GM19372 (cell line): ENCODE data around the gene CORO6.

ENCODE experiments used
- ATAC-seq: cut with Tn5 transposase; IDR thresholded peaks from one replicate; pipeline ENCODE4 v1.9.1; 2021; ENCODE audit warnings: mild to moderate bottlenecking, low read depth, moderate library complexity; ENCODE audit not compliant: unreplicated experiment

CORO6 gene

DNA sequence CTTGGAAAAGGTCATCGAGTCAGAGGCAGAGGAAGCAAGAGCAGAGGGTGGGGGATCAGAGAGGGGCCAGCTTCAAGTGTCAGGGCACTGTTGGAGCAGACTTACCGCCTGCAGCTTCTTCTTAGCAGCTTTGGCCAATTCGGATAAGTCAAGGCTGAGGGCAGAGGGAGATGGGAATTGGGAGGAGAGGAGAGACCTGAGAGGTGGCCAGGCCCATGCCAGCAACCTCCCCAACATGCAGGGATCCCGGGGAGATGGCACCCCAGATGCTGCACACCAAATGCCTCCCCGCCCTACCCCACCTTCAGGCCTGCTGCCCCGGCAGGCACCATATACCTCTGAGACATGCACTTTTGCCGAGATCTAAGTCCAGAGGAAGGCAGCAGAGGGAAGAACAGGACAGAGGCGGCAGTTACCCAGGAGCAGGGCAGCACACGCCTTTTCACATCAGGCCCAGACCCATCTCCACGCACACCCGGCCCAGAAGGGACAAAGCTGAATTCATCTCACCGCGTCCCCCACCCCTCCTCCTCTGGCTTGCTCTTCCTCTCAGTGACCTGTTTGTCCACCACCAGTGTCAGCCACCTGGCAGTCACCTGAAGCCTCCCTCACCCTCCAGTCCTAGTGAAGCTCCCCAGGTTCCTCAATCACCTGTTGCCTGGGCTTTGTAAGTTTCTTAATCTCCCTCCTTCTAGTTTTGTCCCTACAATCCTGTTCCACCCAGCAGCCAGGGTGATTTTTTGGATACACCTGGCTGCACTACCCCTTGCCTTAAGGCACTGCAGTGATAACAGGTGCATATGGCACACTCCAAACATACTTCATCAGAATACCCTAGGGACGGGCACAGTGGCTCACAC, 43.9 kb downstream of the CORO6 start:
- no peak for ATAC-seq

- no peak for ATAC-seq
Measured at GRCh38 chr17:29577385-29578211, 45.1 kb downstream of the CORO6 start.

GRCh38 chr17:29577001-29577370, 45.7 kb downstream of the CORO6 start:
- no peak for ATAC-seq

DNA sequence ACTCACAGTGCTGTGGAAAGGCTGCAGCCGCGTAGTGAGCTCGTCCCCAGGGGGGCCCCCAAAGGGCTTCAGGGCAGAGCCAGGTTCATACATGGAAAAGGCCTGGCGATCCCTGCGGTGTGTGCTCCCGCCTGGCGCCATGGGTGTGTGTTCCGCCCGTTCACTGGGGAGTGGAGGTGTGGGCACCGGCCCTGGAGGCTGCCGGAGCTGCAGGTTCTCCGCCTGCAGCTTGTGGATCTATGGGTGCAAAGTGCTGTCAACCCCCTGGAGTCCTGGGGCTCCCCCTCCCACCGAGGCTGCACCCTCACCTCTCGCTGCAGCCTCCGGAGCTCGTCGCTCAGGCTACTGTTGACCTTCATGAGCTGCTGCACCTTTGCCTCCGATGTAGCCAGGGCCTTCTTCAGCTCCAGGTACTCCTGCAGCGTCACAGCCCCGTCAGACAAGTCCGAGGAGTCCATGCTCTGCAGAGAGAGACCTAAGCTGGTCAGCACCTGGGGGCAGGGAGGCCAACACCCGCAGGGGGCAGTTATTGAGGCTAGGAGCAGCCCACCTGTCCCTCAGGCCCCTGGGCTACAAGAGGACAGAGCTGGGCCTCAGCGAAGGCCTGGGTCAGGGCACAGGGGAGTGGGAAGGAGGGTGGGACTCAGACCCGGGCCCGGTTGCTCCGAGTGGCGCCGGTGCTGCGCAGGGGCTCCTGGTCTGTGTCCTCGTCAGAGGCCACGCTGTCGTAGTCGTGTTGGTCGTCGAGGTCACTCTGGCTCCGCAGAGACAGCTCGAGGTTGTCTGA, 46.3 kb downstream of the CORO6 start:
- ATAC-seq, result no peak

DNA sequence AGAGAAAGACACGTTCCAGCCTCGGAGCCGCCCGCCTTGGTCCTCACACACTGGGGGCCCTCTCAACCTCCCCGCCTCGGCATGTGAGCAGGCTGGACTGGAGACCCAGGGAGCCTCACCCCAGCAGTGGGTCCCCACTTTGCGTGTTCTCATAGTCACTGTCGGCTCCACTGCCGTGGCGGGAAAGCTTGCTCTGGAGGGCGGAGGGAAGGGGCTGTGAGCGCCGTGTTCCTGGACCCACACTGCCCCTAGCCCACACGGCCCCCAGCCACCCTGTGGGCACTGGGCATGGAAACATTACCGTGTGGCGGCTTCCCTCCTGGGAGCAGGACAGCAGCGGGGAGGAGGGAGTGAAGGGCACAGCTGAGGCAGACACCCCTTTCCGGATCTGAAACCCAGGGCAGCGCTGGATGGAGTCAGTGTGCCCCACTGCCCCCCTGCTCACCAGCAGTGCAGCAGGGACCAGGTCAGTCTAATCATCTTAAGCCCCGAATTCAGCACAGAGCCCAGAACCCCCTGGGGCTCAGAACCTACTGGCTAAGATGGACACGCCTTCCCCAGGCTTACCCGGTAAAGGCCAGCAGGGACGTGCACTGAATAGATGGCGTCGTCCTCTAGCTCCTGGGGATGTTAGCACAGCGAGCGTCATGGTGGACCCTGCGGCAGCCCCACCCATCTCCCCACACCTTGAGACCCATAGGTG, 47.0 kb downstream of the CORO6 start:
- no peak for ATAC-seq

DNA sequence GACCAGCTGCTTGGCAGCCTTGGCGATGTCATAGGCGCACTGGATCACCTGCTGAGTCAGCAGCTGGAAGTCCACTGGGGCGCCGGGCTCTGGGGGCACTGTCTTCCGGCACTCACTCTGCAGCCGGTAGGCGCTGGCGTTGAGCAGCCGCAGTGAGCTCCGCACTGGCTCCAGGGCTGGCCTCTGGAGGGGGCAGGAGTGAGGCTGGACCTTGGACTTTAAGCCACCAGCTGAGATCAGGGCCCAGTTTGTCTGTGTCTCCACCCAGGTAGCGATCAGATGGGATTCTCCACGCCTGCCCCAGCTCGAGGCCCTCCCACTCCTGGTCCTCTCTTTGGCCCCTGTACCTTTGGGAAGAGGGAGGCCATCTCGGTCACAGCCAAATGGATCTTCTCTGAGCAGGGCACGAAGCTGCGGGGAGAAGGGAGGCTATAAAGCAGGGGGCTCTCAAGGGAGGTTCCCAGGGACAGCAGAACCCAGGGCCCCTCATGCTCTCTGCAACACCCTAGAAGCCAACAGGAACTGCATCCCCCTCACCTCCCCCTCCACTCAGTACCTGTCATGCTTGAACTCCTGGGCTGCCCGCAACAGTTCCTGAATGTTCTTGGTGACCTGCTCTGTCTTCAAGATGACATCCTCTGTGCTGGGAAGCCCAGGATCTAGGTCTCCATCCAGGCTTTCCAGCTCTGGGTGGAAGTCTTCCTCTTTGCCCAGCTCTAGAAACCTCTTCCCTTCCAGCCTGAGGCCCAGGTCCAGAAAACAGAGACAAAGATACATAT, 47.8 kb downstream of the CORO6 start:
- ATAC-seq, result no peak

- ATAC-seq, result no peak
Measured at GRCh38 chr17:29573871-29574731, 48.6 kb downstream of the CORO6 start.

- ATAC-seq, result no peak
Measured at GRCh38 chr17:29573558-29573869, 49.2 kb downstream of the CORO6 start.

DNA sequence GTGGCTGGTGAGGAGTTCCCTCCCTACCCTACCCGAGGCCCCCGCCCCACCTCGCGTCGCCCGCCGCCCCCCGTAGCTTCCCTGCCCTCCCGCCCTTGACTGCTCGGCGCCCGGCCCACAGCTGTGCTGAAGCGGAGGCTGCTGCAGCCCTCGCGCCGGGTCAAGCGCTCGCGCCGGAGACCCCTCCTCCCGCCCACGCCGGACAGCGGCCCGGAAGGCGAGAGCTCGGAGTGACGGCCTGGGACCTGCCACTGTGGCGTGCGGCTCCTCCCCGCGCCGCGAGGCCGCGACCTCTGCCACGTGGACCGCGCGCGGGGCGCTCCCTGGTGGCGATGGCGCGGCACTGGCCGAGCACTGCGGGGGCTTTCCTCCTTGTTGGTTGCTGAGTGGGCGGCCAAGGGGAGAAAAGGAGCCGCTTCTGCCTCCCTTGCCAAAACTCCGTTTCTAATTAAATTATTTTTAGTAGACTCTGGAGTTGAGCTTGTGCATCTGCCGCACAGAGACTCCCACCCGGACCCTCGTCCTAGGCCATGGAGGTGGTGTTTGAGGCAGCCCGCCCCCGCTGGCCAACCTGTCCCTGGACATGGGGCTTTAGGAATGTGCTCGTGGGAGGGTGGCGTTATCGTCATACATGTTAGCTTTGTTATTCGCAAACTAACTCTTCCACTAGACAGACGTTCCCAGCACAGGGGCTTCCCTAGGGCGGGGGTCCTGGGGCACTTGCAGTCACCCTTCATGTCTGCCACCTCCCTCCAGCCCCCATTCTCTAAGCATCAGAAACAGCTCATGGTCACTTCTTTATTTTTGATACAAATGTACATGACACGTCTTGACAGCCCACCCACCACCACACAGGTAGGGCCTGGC, 49.8 kb downstream of the CORO6 start:
- ATAC-seq, result no peak

GRCh38 chr17:29571883-29572681, 50.6 kb downstream of the CORO6 start:
- no peak for ATAC-seq

DNA sequence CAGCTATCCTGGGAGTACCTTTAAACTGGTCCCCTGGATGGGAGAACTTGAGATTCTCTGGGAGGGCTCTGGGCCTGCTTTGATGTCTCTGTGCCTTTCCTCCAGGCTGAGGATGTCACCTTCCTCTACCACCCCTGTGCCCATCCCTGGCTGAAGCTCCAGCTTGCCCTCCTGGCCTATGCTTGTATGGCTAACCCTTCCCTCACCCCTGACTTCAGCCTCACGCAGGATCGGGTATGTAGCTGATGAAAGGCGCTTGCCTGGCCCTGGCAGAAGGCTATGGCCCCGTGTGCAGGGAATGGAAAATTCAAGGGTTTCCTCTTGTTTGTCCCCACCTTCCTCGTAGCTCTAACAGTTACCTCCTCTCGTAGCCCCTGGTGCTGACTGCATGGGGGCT, 51.2 kb downstream of the CORO6 start:
- no peak for ATAC-seq

- no peak for ATAC-seq
Measured at GRCh38 chr17:29570521-29570920, 52.2 kb downstream of the CORO6 start.

GRCh38 chr17:29569245-29569950, 53.3 kb downstream of the CORO6 start:
- ATAC-seq, result no peak

- ATAC-seq, result peak; percentile 31
Measured at GRCh38 chr17:29568331-29569244, 54.1 kb downstream of the CORO6 start, which contains the start of gene TP53I13. Gene TP53I13, plus strand, starts transcription at chr17:29568701. Its CDS starts 58 bp downstream, at chr17:29568759.
